PC-9 (cell line): ENCODE data around the gene ENTR1. TPM values are rescaled to one million over a fixed set of nuclear protein-coding genes. Genes with fewer than 3 reads are reported as not detected.

ENCODE experiments used
- BruUV-seq: library from RNA; stranded (reverse); fragments of 400-500 nt; replicated peaks from 2 replicates; lab custom pipeline; 2021; lab: Mats Ljungman, UMichigan
- CTCF ChIA-PET: fragments of 300-600 bp; sonication (Branson Sonifier 250); formaldehyde crosslinking; loops from one replicate; lab custom pipeline; 2022; ENCODE audit warnings: antibody characterized with exemption; lab: Charles Lee
- POLR2A ChIA-PET: fragments of 300-600 bp; sonication (Branson Sonifier 250); formaldehyde crosslinking; loops from one replicate; lab custom pipeline; 2022; ENCODE audit warnings: antibody characterized with exemption; ENCODE audit not compliant: unreplicated experiment; lab: Charles Lee
- DNase-seq, 2 experiments: peaks; one replicate each; pipeline versions ENCODE4 v3.0.0 to v3.0.0-alpha.2; 2015 to 2022; ENCODE audit warnings: mixed read lengths in 1 of 2
- H2AFZ ChIP-seq: fragments of 200-600 bp; sonication (generic); 2 replicates; pipeline ENCODE4 v1.8.1; 2017; ENCODE audit warnings: antibody characterized with exemption
- H3F3A ChIP-seq: fragments of 200-600 bp; sonication (generic); 2 replicates; pipeline ENCODE4 v1.8.1; 2017; ENCODE audit warnings: antibody characterized with exemption, mild to moderate bottlenecking, low read depth; ENCODE audit not compliant: insufficient read depth
- H3K27ac ChIP-seq: fragments of 200-600 bp; sonication (generic); 2 replicates; pipeline ENCODE4 v1.6.1; 2016; ENCODE audit warnings: mixed run types
- H3K27me3 ChIP-seq: fragments of 200-600 bp; sonication (generic); 2 replicates; pipeline ENCODE4 v1.6.1; 2016; ENCODE audit warnings: low read depth, mixed run types; ENCODE audit not compliant: insufficient read depth
- H3K36me3 ChIP-seq: fragments of 200-600 bp; sonication (generic); 2 replicates; pipeline ENCODE4 v1.6.1; 2016; ENCODE audit warnings: low read depth, mixed run types
- H3K4me1 ChIP-seq: fragments of 200-600 bp; sonication (generic); replicated peaks from 2 replicates; pipeline ENCODE4 v1.6.1; 2016; ENCODE audit warnings: mixed run types; ENCODE audit not compliant: insufficient read depth
- H3K4me2 ChIP-seq: fragments of 200-600 bp; sonication (generic); 2 replicates; pipeline ENCODE4 v1.6.1; 2017; ENCODE audit warnings: mixed run types
- H3K4me3 ChIP-seq: fragments of 200-600 bp; sonication (generic); 2 replicates; pipeline ENCODE4 v1.6.1; 2016; ENCODE audit warnings: mixed run types
- H3K79me2 ChIP-seq: fragments of 200-600 bp; sonication (generic); 2 replicates; pipeline ENCODE4 v1.6.1; 2017; ENCODE audit warnings: low read depth, mixed run types
- H3K9me2 ChIP-seq: fragments of 200-600 bp; sonication (generic); 2 replicates; pipeline ENCODE4 v1.8.1; 2017; ENCODE audit warnings: mild to moderate bottlenecking; ENCODE audit not compliant: insufficient read depth
- H3K9me3 ChIP-seq: fragments of 200-600 bp; sonication (generic); 2 replicates; pipeline ENCODE4 v1.8.1; 2016; ENCODE audit warnings: low read depth; ENCODE audit not compliant: insufficient read depth
- H4K20me1 ChIP-seq: fragments of 200-600 bp; sonication (generic); 2 replicates; pipeline ENCODE4 v1.8.1; 2017; ENCODE audit not compliant: insufficient read depth
- CTCF ChIP-seq: fragments of 200-600 bp; sonication (generic); conservative IDR thresholded peaks from 2 replicates; pipeline ENCODE4 v1.6.1; 2017; ENCODE audit warnings: mixed run types, antibody characterized with exemption, mild to moderate bottlenecking, moderate library complexity
- EZH2 ChIP-seq: fragments of 200-600 bp; sonication (generic); IDR thresholded peaks from 2 replicates; pipeline ENCODE4 v1.8.0; 2017; ENCODE audit warnings: antibody characterized with exemption, low read depth
- intact Hi-C: fragments of 100-400 bp; cut with micrococcal nuclease; formaldehyde crosslinking; loops from one replicate; pipeline ENCODE4 v1.10.0; 2022; ENCODE audit not compliant: unreplicated experiment
- total RNA-seq: library from RNA; stranded (reverse); gene quantifications from 2 replicates; pipeline ENCODE4 v1.2.3, GENCODE V29; 2021

The ENTR1 gene
- total RNA-seq, 1 experiment from 2014 or later = 67.9 TPM

- no TSS peak for BruUV-seq
- POLR2A ChIA-PET = no interaction called here
- no peak overlapping the region for H3K4me3 ChIP-seq
- H3K4me2 ChIP-seq = no peak overlapping the region
- H3K27ac ChIP-seq = no peak overlapping the region
- H3K9me3 ChIP-seq = no peaks in the 10 kb centered on the region
- no peak overlapping the region for H2AFZ ChIP-seq
- H3K27me3 ChIP-seq = no peaks in the 10 kb centered on the region
- H3K4me1 ChIP-seq = no peaks in the 10 kb centered on the region; the same call in 1 of the 2 replicates
- CTCF ChIA-PET = no interaction called here
- DNase-seq = no peak
- TF ChIP-seq EZH2 (no peak), CTCF (no peak)
- H3F3A ChIP-seq = peaks cover 12% of the 10 kb centered on the region; the same call in 1 of the 2 replicates
- no peaks in the 10 kb centered on the region for H3K36me3 ChIP-seq
- H3K79me2 ChIP-seq = no peaks in the 10 kb centered on the region
- H4K20me1 ChIP-seq = no peaks in the 10 kb centered on the region
- intact Hi-C loops = no loop called here
- H3K9me2 ChIP-seq = no peaks in the 10 kb centered on the region
Observed at GRCh38 chr9:136357202-136357725, 53.1 kb downstream of the ENTR1 start.

- H3K36me3 ChIP-seq = no peaks in the 10 kb centered on the region
- no peaks in the 10 kb centered on the region for H3K9me3 ChIP-seq
- no peaks in the 10 kb centered on the region for H3K27me3 ChIP-seq
- CTCF ChIA-PET = no interaction called here
- H3F3A ChIP-seq = peaks cover 12% of the 10 kb centered on the region; the same call in 1 of the 2 replicates
- no peaks in the 10 kb centered on the region; the same call in 1 of the 2 replicates for H3K4me1 ChIP-seq
- no peaks in the 10 kb centered on the region for H3K79me2 ChIP-seq
- DNase-seq = no peak
- no TSS peak for BruUV-seq
- POLR2A ChIA-PET = no interaction called here
- TF ChIP-seq CTCF (no peak), EZH2 (no peak)
- no peak overlapping the region for H3K27ac ChIP-seq
- no peaks in the 10 kb centered on the region for H4K20me1 ChIP-seq
- H3K4me2 ChIP-seq = peak overlapping the region; percentile 36; the same call in 1 of the 2 replicates
- H3K9me2 ChIP-seq = no peaks in the 10 kb centered on the region
- H3K4me3 ChIP-seq = no peak overlapping the region
- intact Hi-C loops = no loop called here
- H2AFZ ChIP-seq = no peak overlapping the region
Observed at GRCh38 chr9:136355616-136356557, 54.5 kb downstream of the ENTR1 start.

- Histone ChIP-seq H3K4me1 (no peaks in the 10 kb centered on the region; the same call in 1 of the 2 replicates), H2AFZ (no peak overlapping the region), H3K9me2 (no peaks in the 10 kb centered on the region), H3K4me2 (peak overlapping the region; percentile 34; the same call in 1 of the 2 replicates), H3K79me2 (no peaks in the 10 kb centered on the region), H3K27me3 (no peaks in the 10 kb centered on the region), H3F3A (peaks cover 12% of the 10 kb centered on the region; the same call in 1 of the 2 replicates), H3K9me3 (no peaks in the 10 kb centered on the region), H3K27ac (no peak overlapping the region), H3K4me3 (no peak overlapping the region), H3K36me3 (no peaks in the 10 kb centered on the region), H4K20me1 (no peaks in the 10 kb centered on the region)
- peak; percentile 63 to 69 for DNase-seq
- ChIA-PET CTCF (interaction anchor here (1.1 kb wide), 1 partner anchor 8 kb away, joined by 5 read pairs; no protein-coding TSS in a partner anchor), POLR2A (interaction anchor here (0.6 to 0.7 kb wide), 2 partner anchors 8 to 447 kb away, joined by 3 to 4 read pairs; partner anchors contain the start of genes CAMSAP1 and DNLZ)
- BruUV-seq = no TSS peak
- intact Hi-C loops = no loop called here
- TF ChIP-seq EZH2 = no peak
- TF ChIP-seq CTCF = no peak
Observed at GRCh38 chr9:136354592-136355085, 55.8 kb downstream of the ENTR1 start.
